HUDEP-2 (cell line): Measurements from ENCODE around the gene NRXN3.
A peak's percentile ranks its signal among the peaks of the same experiment; 100 is the strongest.

ENCODE experiments used
- DNase-seq, 76 experiments: peaks; one replicate each; lab custom pipeline; 2025; ENCODE audit not compliant: unreplicated experiment in 76 of 76; lab: John Stamatoyannopoulos, UW

The NRXN3 gene

GRCh38 chr14:78690836-78691235 lies 520.7 kb downstream of the NRXN3 start:
- no peak for DNase-seq

GRCh38 chr14:78697341-78697740 lies 527.2 kb downstream of the NRXN3 start:
- peak in 1 of 76 experiments; percentile 2 for DNase-seq

GRCh38 chr14:78698991-78699390 lies 528.8 kb downstream of the NRXN3 start:
- no peak for DNase-seq

GRCh38 chr14:78700236-78700635 lies 530.1 kb downstream of the NRXN3 start:
- no peak for DNase-seq

- DNase-seq: no peak
Observed at GRCh38 chr14:78701246-78701645, 531.1 kb downstream of the NRXN3 start.

GRCh38 chr14:78704965-78705364 lies 534.8 kb downstream of the NRXN3 start:
- no peak for DNase-seq

GRCh38 chr14:78705989-78706388 lies 535.8 kb downstream of the NRXN3 start:
- no peak for DNase-seq

GRCh38 chr14:78709795-78710557 lies 539.8 kb downstream of the NRXN3 start:
- DNase-seq: no peak

- no peak for DNase-seq
Observed at GRCh38 chr14:78710963-78711362, 540.8 kb downstream of the NRXN3 start.

GRCh38 chr14:78713716-78714115 lies 543.5 kb downstream of the NRXN3 start:
- no peak for DNase-seq

GRCh38 chr14:78714711-78715110 lies 544.5 kb downstream of the NRXN3 start:
- no peak for DNase-seq

- DNase-seq: no peak
Observed at GRCh38 chr14:78721756-78722480, 551.7 kb downstream of the NRXN3 start.

GRCh38 chr14:78725086-78725485 lies 554.9 kb downstream of the NRXN3 start:
- no peak for DNase-seq

- DNase-seq: no peak
Observed at GRCh38 chr14:78737116-78737515, 566.9 kb downstream of the NRXN3 start.

GRCh38 chr14:78737601-78738000 lies 567.4 kb downstream of the NRXN3 start:
- no peak for DNase-seq

- no peak for DNase-seq
Observed at GRCh38 chr14:78746086-78746595, 576.0 kb downstream of the NRXN3 start.

- DNase-seq: no peak
Observed at GRCh38 chr14:78747813-78748212, 577.6 kb downstream of the NRXN3 start.

GRCh38 chr14:78752518-78753188 lies 582.5 kb downstream of the NRXN3 start:
- no peak for DNase-seq

- no peak for DNase-seq
Observed at GRCh38 chr14:78754059-78754458, 583.9 kb downstream of the NRXN3 start.

GRCh38 chr14:78758333-78758732 lies 588.2 kb downstream of the NRXN3 start:
- peak in 16 of 76 experiments; percentile 1 to 33 (median 10) for DNase-seq

GRCh38 chr14:78762331-78762730 lies 592.2 kb downstream of the NRXN3 start:
- no peak for DNase-seq
